ENCODE data around the gene TMEM184A. TPM values are rescaled to one million over a fixed set of nuclear protein-coding genes. Genes with fewer than 3 reads are reported as not detected.

The TMEM184A gene
- total RNA-seq, 1 donor from 2014 or later = 129 TPM

- Histone ChIP-seq H3K36me3 (peaks cover 0 to 4% of the 10 kb centered on the region in 2 donors), H3K4me1 (peaks cover 19% of the 10 kb centered on the region), H3K27ac (no peak overlapping the region), H3K9me3 (no peaks in the 10 kb centered on the region), H3K4me3 (no peak overlapping the region), H3K27me3 (no peaks in the 10 kb centered on the region)
- no peak for DNase-seq (ENCODE audit: extremely low spot score in 2 of 2)
- intact Hi-C loops (cut with DNase I) = loop anchor here (10.0 kb wide), 1 partner anchor 58 kb away; the partner anchor contains the start of gene INTS1
- TF ChIP-seq POLR2AphosphoS5 (IDR thresholded peaks at IDR 0.05; ENCODE audit: insufficient read depth in 1 of 2, low read depth in 1 of 2) = no peak
- no peak for TF ChIP-seq POLR2A (IDR thresholded peaks at IDR 0.05)
- TF ChIP-seq CTCF (IDR thresholded peaks at IDR 0.05) = no peak
These were observed 6.6 kb upstream of the TMEM184A start for GRCh38 chr7:1562597-1563051.

DNA sequence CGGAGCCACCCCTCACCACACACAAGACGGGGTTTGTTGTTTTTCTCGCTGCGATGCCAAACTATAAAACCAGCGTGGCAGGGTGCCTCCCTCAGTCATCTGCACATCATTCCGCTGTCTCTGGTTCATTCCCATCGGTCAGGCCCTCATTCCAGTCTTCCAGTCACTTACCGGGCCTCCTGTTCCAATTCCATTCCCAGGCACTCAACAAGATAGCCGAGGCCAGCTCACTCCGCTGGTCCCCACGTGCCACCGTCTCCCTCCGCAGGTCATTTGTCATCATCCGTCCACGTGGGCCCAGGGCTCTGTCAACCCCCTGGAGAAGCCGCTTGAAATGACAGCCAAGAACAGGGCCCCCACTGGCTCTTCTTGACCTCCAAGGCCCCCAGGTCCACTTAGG, 6.1 kb upstream of the TMEM184A start:
- Histone ChIP-seq H3K27me3 (no peaks in the 10 kb centered on the region), H3K4me1 (peaks cover 19% of the 10 kb centered on the region), H3K4me3 (no peak overlapping the region), H3K27ac (no peak overlapping the region), H3K36me3 (no peaks in the 10 kb centered on the region), H3K9me3 (no peaks in the 10 kb centered on the region)
- DNase-seq (ENCODE audit: extremely low spot score in 2 of 2) = no peak
- intact Hi-C loops (cut with DNase I) = loop anchor here (10.0 kb wide), 1 partner anchor 57 kb away; the partner anchor contains the start of gene INTS1
- TF ChIP-seq POLR2AphosphoS5 (IDR thresholded peaks at IDR 0.05; ENCODE audit: insufficient read depth in 1 of 2, low read depth in 1 of 2) = no peak
- TF ChIP-seq POLR2A (IDR thresholded peaks at IDR 0.05) = no peak
- no peak for TF ChIP-seq CTCF (IDR thresholded peaks at IDR 0.05)

- Histone ChIP-seq H3K36me3 (no peaks in the 10 kb centered on the region), H3K4me3 (no peak overlapping the region), H3K27ac (peak overlapping the region; percentile 78), H3K9me3 (no peaks in the 10 kb centered on the region), H3K27me3 (no peaks in the 10 kb centered on the region), H3K4me1 (peaks cover 12% of the 10 kb centered on the region)
- no peak for DNase-seq (ENCODE audit: extremely low spot score in 2 of 2)
- TF ChIP-seq POLR2A (IDR thresholded peaks at IDR 0.05) = no peak
- TF ChIP-seq POLR2AphosphoS5 (IDR thresholded peaks at IDR 0.05; ENCODE audit: insufficient read depth in 1 of 2, low read depth in 1 of 2) = no peak
- TF ChIP-seq CTCF (IDR thresholded peaks at IDR 0.05) = no peak
- intact Hi-C loops (cut with DNase I) = loop anchor here (10.0 kb wide), 1 partner anchor 56 kb away; the partner anchor contains the start of gene INTS1
These were observed 5.3 kb upstream of the TMEM184A start for GRCh38 chr7:1561036-1561940.

DNA sequence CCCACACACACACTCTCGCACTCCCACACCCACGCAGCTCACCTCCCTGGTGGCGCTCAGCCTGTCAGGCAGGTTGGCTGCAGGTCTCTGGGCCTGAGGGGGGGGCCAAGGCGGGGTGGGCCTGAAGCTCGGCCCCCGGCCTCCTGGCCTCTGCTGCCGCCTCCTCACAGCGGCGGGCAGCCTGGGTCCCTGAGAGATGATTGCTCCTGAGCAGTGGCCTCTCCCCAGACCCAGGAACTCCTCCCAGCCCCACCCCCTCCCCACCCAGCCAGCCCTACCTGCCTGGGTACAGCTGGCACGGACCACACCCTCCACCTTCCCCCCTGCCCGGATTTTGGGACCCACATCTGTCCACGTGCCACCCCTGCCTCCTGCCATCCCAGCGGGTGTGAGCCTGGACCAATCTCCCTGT, 4.6 kb upstream of the TMEM184A start:
- Histone ChIP-seq H3K4me1 (peaks cover 17% of the 10 kb centered on the region), H3K27me3 (no peaks in the 10 kb centered on the region), H3K36me3 (no peaks in the 10 kb centered on the region), H3K4me3 (peak overlapping the region in 1 of 2 donors; percentile 39), H3K9me3 (no peaks in the 10 kb centered on the region), H3K27ac (peak overlapping the region; percentile 78)
- DNase-seq (ENCODE audit: extremely low spot score in 2 of 2) = no peak
- no peak for TF ChIP-seq POLR2AphosphoS5 (IDR thresholded peaks at IDR 0.05; ENCODE audit: insufficient read depth in 1 of 2, low read depth in 1 of 2)
- TF ChIP-seq POLR2A (IDR thresholded peaks at IDR 0.05) = no peak
- no peak for TF ChIP-seq CTCF (IDR thresholded peaks at IDR 0.05)
- intact Hi-C loops (cut with DNase I) = loop anchor here (10.0 kb wide), 1 partner anchor 56 kb away; the partner anchor contains the start of gene INTS1
